ENCODE results near the gene HSD17B12.

DNA sequence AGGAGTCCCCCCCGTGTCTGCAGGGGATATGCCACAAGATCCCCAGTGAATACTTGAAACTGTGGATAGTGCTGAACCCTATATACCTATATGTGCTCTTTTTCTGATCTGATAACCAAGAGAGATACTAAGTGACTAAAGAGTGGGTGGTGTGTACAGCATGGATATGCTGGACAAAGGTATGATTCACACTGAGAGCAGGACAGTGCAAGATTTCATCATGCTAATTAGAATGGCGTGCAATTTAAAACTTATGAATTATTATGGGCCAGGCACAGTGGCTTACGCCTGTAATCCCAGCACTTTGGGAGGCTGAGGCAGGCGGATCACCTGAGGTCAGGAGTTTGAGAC lies 109.9 kb downstream of the HSD17B12 start:
- TF ChIP-seq, protein P1, sequence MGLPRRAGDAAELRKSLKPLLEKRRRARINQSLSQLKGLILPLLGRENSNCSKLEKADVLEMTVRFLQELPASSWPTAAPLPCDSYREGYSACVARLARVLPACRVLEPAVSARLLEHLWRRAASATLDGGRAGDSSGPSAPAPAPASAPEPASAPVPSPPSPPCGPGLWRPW (IDR thresholded peaks at IDR 0.05) = no peak
- TF ChIP-seq, protein P2, sequence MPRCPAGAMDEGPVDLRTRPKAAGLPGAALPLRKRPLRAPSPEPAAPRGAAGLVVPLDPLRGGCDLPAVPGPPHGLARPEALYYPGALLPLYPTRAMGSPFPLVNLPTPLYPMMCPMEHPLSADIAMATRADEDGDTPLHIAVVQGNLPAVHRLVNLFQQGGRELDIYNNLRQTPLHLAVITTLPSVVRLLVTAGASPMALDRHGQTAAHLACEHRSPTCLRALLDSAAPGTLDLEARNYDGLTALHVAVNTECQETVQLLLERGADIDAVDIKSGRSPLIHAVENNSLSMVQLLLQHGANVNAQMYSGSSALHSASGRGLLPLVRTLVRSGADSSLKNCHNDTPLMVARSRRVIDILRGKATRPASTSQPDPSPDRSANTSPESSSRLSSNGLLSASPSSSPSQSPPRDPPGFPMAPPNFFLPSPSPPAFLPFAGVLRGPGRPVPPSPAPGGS (IDR thresholded peaks at IDR 0.05) = no peak
- TF ChIP-seq, protein P3, sequence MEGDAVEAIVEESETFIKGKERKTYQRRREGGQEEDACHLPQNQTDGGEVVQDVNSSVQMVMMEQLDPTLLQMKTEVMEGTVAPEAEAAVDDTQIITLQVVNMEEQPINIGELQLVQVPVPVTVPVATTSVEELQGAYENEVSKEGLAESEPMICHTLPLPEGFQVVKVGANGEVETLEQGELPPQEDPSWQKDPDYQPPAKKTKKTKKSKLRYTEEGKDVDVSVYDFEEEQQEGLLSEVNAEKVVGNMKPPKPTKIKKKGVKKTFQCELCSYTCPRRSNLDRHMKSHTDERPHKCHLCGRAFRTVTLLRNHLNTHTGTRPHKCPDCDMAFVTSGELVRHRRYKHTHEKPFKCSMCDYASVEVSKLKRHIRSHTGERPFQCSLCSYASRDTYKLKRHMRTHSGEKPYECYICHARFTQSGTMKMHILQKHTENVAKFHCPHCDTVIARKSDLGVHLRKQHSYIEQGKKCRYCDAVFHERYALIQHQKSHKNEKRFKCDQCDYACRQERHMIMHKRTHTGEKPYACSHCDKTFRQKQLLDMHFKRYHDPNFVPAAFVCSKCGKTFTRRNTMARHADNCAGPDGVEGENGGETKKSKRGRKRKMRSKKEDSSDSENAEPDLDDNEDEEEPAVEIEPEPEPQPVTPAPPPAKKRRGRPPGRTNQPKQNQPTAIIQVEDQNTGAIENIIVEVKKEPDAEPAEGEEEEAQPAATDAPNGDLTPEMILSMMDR (IDR thresholded peaks at IDR 0.05) = no peak
- TF ChIP-seq RCOR1 (IDR thresholded peaks at IDR 0.05; ENCODE audit: low read depth, low read length) (no peak), MAZ (IDR thresholded peaks at IDR 0.05; ENCODE audit: borderline replicate concordance, low read depth, low read length) (no peak), ZFP36 (IDR thresholded peaks at IDR 0.05; ENCODE audit: borderline replicate concordance, partially characterized antibody) (no peak), SMC3 (IDR thresholded peaks at IDR 0.05) (no peak), CEBPB (IDR thresholded peaks at IDR 0.05) (no peak), SREBF2 (IDR thresholded peaks at IDR 0.05) (no peak), FOSL2 (IDR thresholded peaks at IDR 0.05) (no peak), FOSL2 (CRISPR knock-in tag; IDR thresholded peaks at IDR 0.05) (no peak), BHLHE40 (IDR thresholded peaks at IDR 0.05; ENCODE audit: low read depth, low read length) (no peak)
- TF ChIP-seq, protein P4, sequence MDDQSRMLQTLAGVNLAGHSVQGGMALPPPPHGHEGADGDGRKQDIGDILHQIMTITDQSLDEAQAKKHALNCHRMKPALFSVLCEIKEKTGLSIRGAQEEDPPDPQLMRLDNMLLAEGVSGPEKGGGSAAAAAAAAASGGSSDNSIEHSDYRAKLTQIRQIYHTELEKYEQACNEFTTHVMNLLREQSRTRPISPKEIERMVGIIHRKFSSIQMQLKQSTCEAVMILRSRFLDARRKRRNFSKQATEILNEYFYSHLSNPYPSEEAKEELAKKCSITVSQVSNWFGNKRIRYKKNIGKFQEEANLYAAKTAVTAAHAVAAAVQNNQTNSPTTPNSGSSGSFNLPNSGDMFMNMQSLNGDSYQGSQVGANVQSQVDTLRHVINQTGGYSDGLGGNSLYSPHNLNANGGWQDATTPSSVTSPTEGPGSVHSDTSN (IDR thresholded peaks at IDR 0.05) = no peak
- TF ChIP-seq, protein P5, sequence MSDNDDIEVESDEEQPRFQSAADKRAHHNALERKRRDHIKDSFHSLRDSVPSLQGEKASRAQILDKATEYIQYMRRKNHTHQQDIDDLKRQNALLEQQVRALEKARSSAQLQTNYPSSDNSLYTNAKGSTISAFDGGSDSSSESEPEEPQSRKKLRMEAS (IDR thresholded peaks at IDR 0.05) = no peak

Data from A549 (cell line).